PC-9 (cell line): ENCODE measurements around the gene TBC1D5. TPM values are rescaled to one million over a fixed set of nuclear protein-coding genes. Genes with fewer than 3 reads are reported as not detected.
"Not testable (repeated sequence)": the region's sequence is repeated elsewhere in the genome, so short reads cannot be mapped to it uniquely, and the experiment has no call there.

Experiments
- BruUV-seq: library from RNA; stranded (reverse); fragments of 400-500 nt; replicated peaks from 2 replicates; lab custom pipeline; 2021; lab: Mats Ljungman, UMichigan
- CTCF ChIA-PET: fragments of 300-600 bp; sonication (Branson Sonifier 250); formaldehyde crosslinking; loops from one replicate; lab custom pipeline; 2022; ENCODE audit warnings: antibody characterized with exemption; lab: Charles Lee
- POLR2A ChIA-PET: fragments of 300-600 bp; sonication (Branson Sonifier 250); formaldehyde crosslinking; loops from one replicate; lab custom pipeline; 2022; ENCODE audit warnings: antibody characterized with exemption; ENCODE audit not compliant: unreplicated experiment; lab: Charles Lee
- DNase-seq, 2 experiments: peaks; one replicate each; pipeline versions ENCODE4 v3.0.0 to v3.0.0-alpha.2; 2015 to 2022; ENCODE audit warnings: mixed read lengths in 1 of 2
- H2AFZ ChIP-seq: fragments of 200-600 bp; sonication (generic); 2 replicates; pipeline ENCODE4 v1.8.1; 2017; ENCODE audit warnings: antibody characterized with exemption
- H3F3A ChIP-seq: fragments of 200-600 bp; sonication (generic); 2 replicates; pipeline ENCODE4 v1.8.1; 2017; ENCODE audit warnings: antibody characterized with exemption, mild to moderate bottlenecking, low read depth; ENCODE audit not compliant: insufficient read depth
- H3K27ac ChIP-seq: fragments of 200-600 bp; sonication (generic); 2 replicates; pipeline ENCODE4 v1.6.1; 2016; ENCODE audit warnings: mixed run types
- H3K27me3 ChIP-seq: fragments of 200-600 bp; sonication (generic); 2 replicates; pipeline ENCODE4 v1.6.1; 2016; ENCODE audit warnings: low read depth, mixed run types; ENCODE audit not compliant: insufficient read depth
- H3K36me3 ChIP-seq: fragments of 200-600 bp; sonication (generic); 2 replicates; pipeline ENCODE4 v1.6.1; 2016; ENCODE audit warnings: low read depth, mixed run types
- H3K4me1 ChIP-seq: fragments of 200-600 bp; sonication (generic); replicated peaks from 2 replicates; pipeline ENCODE4 v1.6.1; 2016; ENCODE audit warnings: mixed run types; ENCODE audit not compliant: insufficient read depth
- H3K4me2 ChIP-seq: fragments of 200-600 bp; sonication (generic); 2 replicates; pipeline ENCODE4 v1.6.1; 2017; ENCODE audit warnings: mixed run types
- H3K4me3 ChIP-seq: fragments of 200-600 bp; sonication (generic); 2 replicates; pipeline ENCODE4 v1.6.1; 2016; ENCODE audit warnings: mixed run types
- H3K79me2 ChIP-seq: fragments of 200-600 bp; sonication (generic); 2 replicates; pipeline ENCODE4 v1.6.1; 2017; ENCODE audit warnings: low read depth, mixed run types
- H3K9me2 ChIP-seq: fragments of 200-600 bp; sonication (generic); 2 replicates; pipeline ENCODE4 v1.8.1; 2017; ENCODE audit warnings: mild to moderate bottlenecking; ENCODE audit not compliant: insufficient read depth
- H3K9me3 ChIP-seq: fragments of 200-600 bp; sonication (generic); 2 replicates; pipeline ENCODE4 v1.8.1; 2016; ENCODE audit warnings: low read depth; ENCODE audit not compliant: insufficient read depth
- H4K20me1 ChIP-seq: fragments of 200-600 bp; sonication (generic); 2 replicates; pipeline ENCODE4 v1.8.1; 2017; ENCODE audit not compliant: insufficient read depth
- CTCF ChIP-seq: fragments of 200-600 bp; sonication (generic); conservative IDR thresholded peaks from 2 replicates; pipeline ENCODE4 v1.6.1; 2017; ENCODE audit warnings: mixed run types, antibody characterized with exemption, mild to moderate bottlenecking, moderate library complexity
- EZH2 ChIP-seq: fragments of 200-600 bp; sonication (generic); IDR thresholded peaks from 2 replicates; pipeline ENCODE4 v1.8.0; 2017; ENCODE audit warnings: antibody characterized with exemption, low read depth
- intact Hi-C: fragments of 100-400 bp; cut with micrococcal nuclease; formaldehyde crosslinking; loops from one replicate; pipeline ENCODE4 v1.10.0; 2022; ENCODE audit not compliant: unreplicated experiment
- total RNA-seq: library from RNA; stranded (reverse); gene quantifications from 2 replicates; pipeline ENCODE4 v1.2.3, GENCODE V29; 2021

Gene TBC1D5
- total RNA-seq, 1 experiment from 2014 or later: 54.0 TPM

GRCh38 chr3:17494117-17494809 is 248.2 kb downstream of the TBC1D5 start:
- no peaks in the 10 kb centered on the region for H3K4me1 ChIP-seq
- H3K36me3 ChIP-seq: no peaks in the 10 kb centered on the region
- H3K9me2 ChIP-seq: no peaks in the 10 kb centered on the region; the same call in 1 of the 2 replicates
- no TSS peak for BruUV-seq
- no peaks in the 10 kb centered on the region for H3K27me3 ChIP-seq
- no peak overlapping the region for H2AFZ ChIP-seq
- no peaks in the 10 kb centered on the region for H3K79me2 ChIP-seq
- H3K4me2 ChIP-seq: no peak overlapping the region
- DNase-seq: no peak
- no peaks in the 10 kb centered on the region for H4K20me1 ChIP-seq
- no peaks in the 10 kb centered on the region for H3F3A ChIP-seq
- no peak for TF ChIP-seq CTCF
- no peak for TF ChIP-seq EZH2
- intact Hi-C loops: no loop called here
- no peak overlapping the region for H3K4me3 ChIP-seq
- H3K9me3 ChIP-seq: no peaks in the 10 kb centered on the region; the same call in 1 of the 2 replicates
- H3K27ac ChIP-seq: no peak overlapping the region
- CTCF ChIA-PET: no interaction called here
- POLR2A ChIA-PET: no interaction called here

DNA sequence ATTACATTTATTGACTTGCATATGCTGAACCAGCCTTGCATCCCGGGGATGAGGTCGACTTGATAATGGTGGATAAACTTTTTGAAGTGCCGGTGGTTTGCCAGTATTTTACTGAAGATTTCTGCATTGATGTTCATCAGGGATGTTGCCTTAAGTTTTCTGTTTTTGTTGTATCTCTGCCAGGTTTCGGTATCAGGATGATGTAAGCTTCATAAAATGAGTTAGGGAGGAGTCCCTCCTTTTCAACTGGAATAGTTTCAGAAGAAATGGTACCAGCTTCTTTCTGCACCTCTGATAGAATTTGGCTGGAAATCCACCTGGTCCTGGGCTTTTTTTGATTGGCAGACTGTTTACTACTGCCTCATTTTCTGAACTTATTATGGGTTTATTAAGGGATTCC is 250.8 kb downstream of the TBC1D5 start:
- ChIA-PET CTCF (no interaction called here), POLR2A (no interaction called here)
- intact Hi-C loops: no loop called here
- H3K79me2 ChIP-seq: no peaks in the 10 kb centered on the region
- H3K9me3 ChIP-seq: no peaks in the 10 kb centered on the region
- H4K20me1 ChIP-seq: no peaks in the 10 kb centered on the region
- BruUV-seq: no TSS peak
- no peak for DNase-seq
- no peak overlapping the region for H3K4me2 ChIP-seq
- H3K4me3 ChIP-seq: no peak overlapping the region
- no peak overlapping the region for H2AFZ ChIP-seq
- H3K4me1 ChIP-seq: no peaks in the 10 kb centered on the region
- no peaks in the 10 kb centered on the region for H3K27me3 ChIP-seq
- TF ChIP-seq CTCF (no peak), EZH2 (no peak)
- H3K27ac ChIP-seq: no peak overlapping the region
- H3F3A ChIP-seq: no peaks in the 10 kb centered on the region
- no peaks in the 10 kb centered on the region for H3K9me2 ChIP-seq
- H3K36me3 ChIP-seq: no peaks in the 10 kb centered on the region

DNA sequence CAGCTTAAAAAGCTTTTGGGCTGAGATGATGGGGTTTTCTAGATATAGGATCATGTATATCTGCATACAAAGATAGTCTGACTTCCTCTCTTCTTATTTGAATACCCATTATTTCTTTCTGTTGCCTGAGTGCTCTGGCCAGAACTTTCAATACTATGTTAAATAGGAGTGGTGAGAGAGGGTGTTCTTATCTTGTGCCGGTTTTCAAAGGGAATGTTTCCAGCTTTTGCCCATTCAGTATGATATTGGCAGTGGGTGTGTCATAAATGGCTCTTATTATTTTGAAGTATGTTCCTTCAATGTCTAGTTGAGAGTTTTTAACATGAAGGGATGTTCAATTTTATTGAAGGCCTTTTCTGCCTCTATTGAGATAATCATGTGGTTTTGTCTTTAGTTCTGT is 251.2 kb downstream of the TBC1D5 start:
- H3K4me3 ChIP-seq, intact Hi-C loops, H4K20me1 ChIP-seq, H2AFZ ChIP-seq, H3K9me2 ChIP-seq, DNase-seq, H3K27me3 ChIP-seq, H3K36me3 ChIP-seq, H3K27ac ChIP-seq, POLR2A ChIA-PET, H3K9me3 ChIP-seq, H3K4me2 ChIP-seq, H3K79me2 ChIP-seq, CTCF ChIA-PET, H3K4me1 ChIP-seq, H3F3A ChIP-seq, BruUV-seq: not testable (repeated sequence)

- no peaks in the 10 kb centered on the region; the same call in 1 of the 2 replicates for H3F3A ChIP-seq
- ChIA-PET POLR2A (no interaction called here), CTCF (no interaction called here)
- no peak overlapping the region for H2AFZ ChIP-seq
- no TSS peak for BruUV-seq
- no peak overlapping the region for H3K27ac ChIP-seq
- intact Hi-C loops: no loop called here
- no peaks in the 10 kb centered on the region for H3K79me2 ChIP-seq
- no peak overlapping the region for H3K4me2 ChIP-seq
- no peaks in the 10 kb centered on the region for H3K4me1 ChIP-seq
- no peaks in the 10 kb centered on the region for H4K20me1 ChIP-seq
- H3K9me2 ChIP-seq: no peaks in the 10 kb centered on the region
- no peaks in the 10 kb centered on the region for H3K36me3 ChIP-seq
- no peak for DNase-seq
- no peaks in the 10 kb centered on the region for H3K27me3 ChIP-seq
- no peak overlapping the region for H3K4me3 ChIP-seq
- no peak for TF ChIP-seq CTCF
- no peak for TF ChIP-seq EZH2
- H3K9me3 ChIP-seq: no peaks in the 10 kb centered on the region
Observed at GRCh38 chr3:17489139-17489538, 253.3 kb downstream of the TBC1D5 start.
